Stimulated activated naive CD4-positive, alpha-beta T cell treated with Interleukin-2 at 50 U/mL for 16 hours (primary cell): Measurements from ENCODE around the gene NODAL.
"Not testable (repeated sequence)": the region's sequence is repeated elsewhere in the genome, so short reads cannot be mapped to it uniquely, and the experiment has no call there.

Source experiments
- DNase-seq: peaks from one replicate; lab custom pipeline; 2025; lab: John Stamatoyannopoulos, UW

Gene NODAL

GRCh38 chr10:70441161-70441894 lies at the start of gene NODAL:
TSS of gene NODAL (minus strand) at chr10:70441681. CDS start at chr10:70441667, 14 bp downstream.
- peak; percentile 9 for DNase-seq

- DNase-seq: no peak
Measured at GRCh38 chr10:70490142-70490541, 48.7 kb upstream of the NODAL start.

GRCh38 chr10:70487824-70488223 lies 46.3 kb upstream of the NODAL start:
- no peak for DNase-seq

GRCh38 chr10:70483872-70484271 lies 42.4 kb upstream of the NODAL start:
- not testable (repeated sequence) for DNase-seq

- DNase-seq: no peak
Measured at GRCh38 chr10:70482982-70483760, 41.7 kb upstream of the NODAL start.

- DNase-seq: no peak
Measured at GRCh38 chr10:70481831-70482530, 40.5 kb upstream of the NODAL start.

GRCh38 chr10:70481105-70481504 lies 39.6 kb upstream of the NODAL start:
- no peak for DNase-seq

GRCh38 chr10:70480239-70480861 lies 38.9 kb upstream of the NODAL start:
- DNase-seq: no peak

- no peak for DNase-seq
Measured at GRCh38 chr10:70479626-70480238, 38.3 kb upstream of the NODAL start.

- DNase-seq: no peak
Measured at GRCh38 chr10:70479165-70479581, 37.7 kb upstream of the NODAL start.

GRCh38 chr10:70478191-70479164 lies 37.0 kb upstream of the NODAL start, which contains the start of gene PALD1:
TSS of gene PALD1 (plus strand) at chr10:70478767. CDS start at chr10:70525952, 47,185 bp downstream.
- DNase-seq: peak; percentile 36

GRCh38 chr10:70477661-70478162 lies 36.2 kb upstream of the NODAL start:
- DNase-seq: peak; percentile 69

GRCh38 chr10:70476249-70477035 lies 35.0 kb upstream of the NODAL start:
- DNase-seq: no peak

GRCh38 chr10:70475661-70476060 lies 34.2 kb upstream of the NODAL start:
- no peak for DNase-seq

GRCh38 chr10:70474780-70475179 lies 33.3 kb upstream of the NODAL start:
- DNase-seq: no peak

GRCh38 chr10:70472799-70473454 lies 31.4 kb upstream of the NODAL start:
- no peak for DNase-seq

GRCh38 chr10:70466951-70467350 lies 25.5 kb upstream of the NODAL start:
- DNase-seq: no peak

- no peak for DNase-seq
Measured at GRCh38 chr10:70465832-70466231, 24.4 kb upstream of the NODAL start.

GRCh38 chr10:70465278-70465677 lies 23.8 kb upstream of the NODAL start:
- DNase-seq: no peak
